Measurements from ENCODE around the gene PSME3.
A peak's percentile ranks its signal among the peaks of the same experiment; 100 is the strongest.
"Not testable (repeated sequence)": the region's sequence is repeated elsewhere in the genome, so short reads cannot be mapped to it uniquely, and the experiment has no call there.

The PSME3 gene

DNA sequence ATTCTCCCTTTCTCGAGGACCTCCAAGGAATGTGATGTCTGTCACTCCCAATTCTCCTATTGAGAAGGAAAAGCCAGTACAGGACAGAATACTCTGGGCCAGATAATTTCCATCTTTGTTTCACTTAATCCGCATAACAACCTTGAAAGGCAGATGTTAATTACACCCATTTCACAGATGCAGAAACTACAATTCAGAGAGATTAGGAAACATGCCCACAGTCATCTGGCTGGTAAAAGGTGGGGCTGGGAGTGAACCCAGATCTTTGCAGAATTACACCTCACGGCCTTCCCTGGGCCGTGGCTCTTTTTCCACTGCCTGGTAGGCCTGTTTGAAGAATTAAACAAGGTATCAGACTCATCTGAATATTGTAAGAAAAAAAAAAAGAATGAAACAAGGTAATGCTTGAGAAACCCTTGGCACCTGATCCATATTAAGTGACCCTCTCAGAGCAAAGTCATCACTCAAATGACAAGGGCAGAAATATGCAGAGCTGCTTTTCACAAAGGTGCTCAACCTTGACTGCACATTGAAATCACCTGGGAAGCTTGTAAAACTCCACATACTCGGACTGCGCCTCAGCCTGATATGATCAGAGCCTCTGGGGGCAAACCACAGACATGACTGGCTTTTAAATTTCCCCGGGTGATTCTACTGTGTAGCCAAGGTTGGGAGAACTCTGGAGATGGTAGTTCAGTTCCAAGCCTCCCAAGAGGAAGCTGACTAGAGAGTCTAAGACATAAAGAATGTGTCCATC, 50.8 kb downstream of the PSME3 start:
- Histone ChIP-seq H3K27ac (no peak overlapping the region), H3K9me3 (no peaks in the 10 kb centered on the region), H3K27me3 (no peaks in the 10 kb centered on the region), H3K4me3 (no peak overlapping the region), H3K4me1 (no peaks in the 10 kb centered on the region), H3K36me3 (no peaks in the 10 kb centered on the region)
- TF ChIP-seq, protein P1, sequence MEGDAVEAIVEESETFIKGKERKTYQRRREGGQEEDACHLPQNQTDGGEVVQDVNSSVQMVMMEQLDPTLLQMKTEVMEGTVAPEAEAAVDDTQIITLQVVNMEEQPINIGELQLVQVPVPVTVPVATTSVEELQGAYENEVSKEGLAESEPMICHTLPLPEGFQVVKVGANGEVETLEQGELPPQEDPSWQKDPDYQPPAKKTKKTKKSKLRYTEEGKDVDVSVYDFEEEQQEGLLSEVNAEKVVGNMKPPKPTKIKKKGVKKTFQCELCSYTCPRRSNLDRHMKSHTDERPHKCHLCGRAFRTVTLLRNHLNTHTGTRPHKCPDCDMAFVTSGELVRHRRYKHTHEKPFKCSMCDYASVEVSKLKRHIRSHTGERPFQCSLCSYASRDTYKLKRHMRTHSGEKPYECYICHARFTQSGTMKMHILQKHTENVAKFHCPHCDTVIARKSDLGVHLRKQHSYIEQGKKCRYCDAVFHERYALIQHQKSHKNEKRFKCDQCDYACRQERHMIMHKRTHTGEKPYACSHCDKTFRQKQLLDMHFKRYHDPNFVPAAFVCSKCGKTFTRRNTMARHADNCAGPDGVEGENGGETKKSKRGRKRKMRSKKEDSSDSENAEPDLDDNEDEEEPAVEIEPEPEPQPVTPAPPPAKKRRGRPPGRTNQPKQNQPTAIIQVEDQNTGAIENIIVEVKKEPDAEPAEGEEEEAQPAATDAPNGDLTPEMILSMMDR (IDR thresholded peaks at IDR 0.05): no peak
- no peak for DNase-seq
- intact Hi-C loops (cut with DNase I; ENCODE audit: low total_unique reads): no loop called here

- H3K27ac ChIP-seq; H3K36me3 ChIP-seq; H3K9me3 ChIP-seq; intact Hi-C loops (cut with DNase I; ENCODE audit: low total_unique reads); H3K4me3 ChIP-seq; DNase-seq; H3K27me3 ChIP-seq; H3K4me1 ChIP-seq: not testable (repeated sequence)
Observed at GRCh38 chr17:42885806-42886205, 52.6 kb downstream of the PSME3 start.

DNA sequence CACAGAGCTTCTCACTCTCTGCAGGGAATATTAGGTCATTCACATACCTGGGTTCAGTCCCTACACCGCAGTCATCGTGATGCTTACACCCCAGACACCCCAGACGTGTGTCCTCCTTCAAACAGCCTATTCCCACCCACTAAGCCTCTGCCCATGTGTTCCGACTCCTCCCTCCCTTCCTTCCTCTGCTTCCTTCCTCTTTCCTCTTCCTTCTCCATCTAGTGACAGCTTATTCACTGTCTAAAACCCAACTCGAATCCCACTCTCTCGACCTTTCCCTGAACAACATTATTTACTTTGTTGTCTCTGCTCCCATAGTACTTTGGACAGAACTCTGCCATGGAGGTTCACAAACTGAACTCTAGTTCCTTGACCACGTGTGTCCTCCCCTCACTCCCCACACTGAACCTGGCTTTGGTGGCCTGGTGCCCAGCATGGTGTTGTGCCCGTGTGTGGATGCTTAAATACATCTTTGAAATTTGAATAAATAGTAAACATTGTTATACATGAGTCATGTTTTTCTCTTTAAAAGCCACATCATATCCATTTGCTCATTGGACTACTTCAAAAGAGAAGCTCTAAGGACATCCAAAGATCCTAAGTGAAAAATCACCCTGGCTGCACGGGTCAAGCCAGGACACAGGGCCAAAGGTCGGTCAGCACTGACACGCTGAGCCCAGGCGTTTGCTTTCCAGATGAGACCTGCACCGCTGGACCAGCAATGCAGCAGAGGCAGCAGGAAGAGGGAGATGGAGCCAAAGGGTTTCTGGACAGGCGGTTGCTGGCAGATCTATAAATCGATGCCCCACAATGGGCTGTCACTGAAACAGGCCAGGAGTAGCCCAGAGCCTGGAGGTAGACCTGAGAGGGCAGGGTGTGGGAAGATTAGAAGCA, 53.3 kb downstream of the PSME3 start:
- TF ChIP-seq, protein P1 (IDR thresholded peaks at IDR 0.05): no peak
- intact Hi-C loops (cut with DNase I; ENCODE audit: low total_unique reads): no loop called here
- no peak overlapping the region for H3K27ac ChIP-seq
- no peak overlapping the region for H3K4me3 ChIP-seq
- H3K4me1 ChIP-seq: peaks cover 0 to 10% (median 8%) of the 10 kb centered on the region in 4 donors
- H3K9me3 ChIP-seq: no peaks in the 10 kb centered on the region
- H3K27me3 ChIP-seq: no peaks in the 10 kb centered on the region
- DNase-seq: no peak
- no peaks in the 10 kb centered on the region for H3K36me3 ChIP-seq

GRCh38 chr17:42889809-42890208, 56.6 kb downstream of the PSME3 start:
- Histone ChIP-seq H3K27ac (peak overlapping the region; percentile 81 to 83), H3K36me3 (no peaks in the 10 kb centered on the region), H3K27me3 (no peaks in the 10 kb centered on the region), H3K9me3 (no peaks in the 10 kb centered on the region), H3K4me1 (peaks cover 0 to 43% (median 38%) of the 10 kb centered on the region in 4 donors), H3K4me3 (no peak overlapping the region)
- intact Hi-C loops (cut with DNase I; ENCODE audit: low total_unique reads): loop anchor here (2.0 kb wide), 1 partner anchor 19 kb away; no protein-coding TSS in a partner anchor
- DNase-seq: no peak
- TF ChIP-seq, protein P1 (IDR thresholded peaks at IDR 0.05): no peak

DNA sequence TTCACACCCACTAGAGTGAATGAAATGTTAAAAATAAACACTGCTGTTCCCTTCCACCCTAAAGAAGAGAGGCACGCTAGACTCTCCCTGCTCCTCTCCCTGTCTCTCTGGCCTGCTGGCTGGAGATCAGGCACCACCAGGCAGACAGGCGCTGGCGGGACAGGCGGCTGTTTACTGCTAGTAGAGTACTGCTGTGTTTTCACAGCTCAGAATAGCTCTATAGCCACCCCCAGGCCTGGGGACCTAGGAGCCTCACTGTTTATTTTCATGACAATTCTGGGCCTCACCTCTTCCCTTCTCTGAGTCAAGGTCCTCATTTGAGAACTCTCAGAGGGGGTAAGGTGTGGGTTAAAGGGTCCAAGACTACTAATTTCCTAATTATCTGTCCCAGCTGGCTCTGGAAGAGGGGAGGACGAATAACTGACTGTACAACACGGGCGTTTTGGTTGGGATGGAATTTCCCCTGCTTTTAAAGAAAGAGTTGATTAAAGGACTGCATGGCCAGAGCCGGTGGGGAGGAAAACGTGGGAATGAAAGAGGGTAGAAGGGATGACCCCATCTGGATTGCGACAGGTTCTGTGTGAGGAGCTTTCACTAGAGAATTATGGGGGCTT, 58.4 kb downstream of the PSME3 start:
- H3K27me3 ChIP-seq: no peaks in the 10 kb centered on the region
- no peaks in the 10 kb centered on the region for H3K9me3 ChIP-seq
- TF ChIP-seq, protein P1 (IDR thresholded peaks at IDR 0.05): no peak
- no peaks in the 10 kb centered on the region for H3K36me3 ChIP-seq
- intact Hi-C loops (cut with DNase I; ENCODE audit: low total_unique reads): no loop called here
- H3K4me3 ChIP-seq: no peak overlapping the region
- peak overlapping the region; percentile 81 to 83 for H3K27ac ChIP-seq
- H3K4me1 ChIP-seq: peaks cover 0 to 53% (median 44%) of the 10 kb centered on the region in 4 donors
- DNase-seq: peak; percentile 66 to 81

Measured in tibial artery (tissue), 4 donors.